Measurements from ENCODE around the gene ZBTB38.

- TF ChIP-seq EZH2 (IDR thresholded peaks at IDR 0.05; ENCODE audit: low read length, unreplicated experiment) (no peak), CTCF (conservative IDR thresholded peaks at IDR 0.05; ENCODE audit: low read depth, low read length) (no peak)
Measured at GRCh38 chr3:141406265-141406664, 38.0 kb downstream of the ZBTB38 start.
